GM18498 (cell line): ENCODE results near the gene SBNO1.
"Not testable (repeated sequence)": the region's sequence is repeated elsewhere in the genome, so short reads cannot be mapped to it uniquely, and the experiment has no call there.

ENCODE experiments used
- ATAC-seq: cut with Tn5 transposase; IDR thresholded peaks from one replicate; pipeline ENCODE4 v1.9.1; 2021; ENCODE audit warnings: mild to moderate bottlenecking, moderate library complexity; ENCODE audit not compliant: unreplicated experiment

Gene SBNO1

DNA sequence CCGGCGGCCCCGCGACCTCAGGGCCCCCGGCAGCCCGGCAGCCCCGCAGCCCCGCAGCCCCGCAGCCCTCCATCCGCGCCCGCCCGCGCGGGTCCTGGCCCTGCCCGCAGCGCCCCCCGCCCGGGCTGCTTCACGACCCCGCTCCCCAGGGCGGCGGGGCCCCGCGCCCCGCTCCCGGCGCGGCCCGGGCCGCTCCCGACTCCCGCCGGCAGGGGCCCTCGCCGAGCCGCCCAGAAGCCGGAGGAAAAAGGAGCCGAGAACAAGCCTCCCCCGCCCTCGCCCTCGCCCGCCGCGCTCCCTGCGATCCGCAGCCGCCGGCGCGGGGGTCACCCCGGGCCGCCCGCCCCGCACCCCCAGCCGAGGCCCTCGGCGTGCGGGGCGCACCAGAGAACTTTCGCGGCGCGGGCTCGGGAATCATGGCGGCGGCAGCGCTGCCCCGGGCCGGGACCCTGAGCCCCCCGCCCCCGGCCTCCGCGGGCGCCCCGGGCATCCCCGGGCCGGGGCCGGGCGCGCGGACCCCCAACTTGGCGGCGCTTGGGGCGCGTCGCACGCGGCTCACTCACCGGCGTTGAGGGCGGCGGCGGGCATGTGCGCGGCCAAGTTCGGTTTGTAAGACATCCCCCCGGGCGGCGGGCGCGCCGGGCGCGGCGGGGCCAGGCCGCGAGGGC lies 93.5 kb downstream of the SBNO1 start:
- peak; percentile 66 for ATAC-seq

DNA sequence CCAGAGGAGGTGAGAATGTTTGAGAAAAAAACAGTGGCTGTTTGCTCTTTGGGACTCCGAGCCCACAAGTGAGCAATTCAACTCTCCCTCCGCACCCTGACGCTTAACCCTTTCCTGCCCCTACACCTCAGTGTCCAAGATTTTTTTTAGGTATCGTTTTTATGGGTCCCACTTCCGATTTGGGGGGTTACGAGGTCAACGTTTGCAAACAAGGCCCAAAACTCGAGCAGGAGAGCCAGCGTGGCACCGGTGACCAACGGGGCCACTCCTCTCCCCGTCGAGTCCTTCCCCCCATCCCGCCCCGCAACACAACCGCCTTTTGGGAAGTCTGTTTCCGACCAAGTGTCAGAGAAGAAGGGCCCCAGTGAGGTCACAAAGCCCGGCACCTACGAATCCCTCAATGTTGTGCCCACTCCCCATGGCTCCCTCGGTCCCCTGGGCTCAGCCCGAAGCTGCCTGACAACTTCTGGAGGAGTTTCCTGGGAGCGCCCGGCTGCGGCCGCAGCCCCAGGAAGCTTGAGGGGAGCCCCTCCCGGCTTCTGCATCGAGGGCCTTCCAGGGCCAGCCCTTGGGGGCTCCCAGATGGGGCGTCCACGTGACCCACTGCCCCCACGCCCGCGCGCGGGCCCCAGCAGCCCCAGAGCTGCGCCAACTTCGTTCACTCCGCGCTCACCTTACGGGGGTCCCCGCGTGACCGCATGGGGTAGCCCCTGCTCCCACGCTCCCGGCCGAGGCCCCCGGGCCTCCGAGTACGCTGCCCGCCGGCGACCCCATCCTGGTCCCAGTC lies 94.2 kb downstream of the SBNO1 start:
- peak; percentile 11 for ATAC-seq

DNA sequence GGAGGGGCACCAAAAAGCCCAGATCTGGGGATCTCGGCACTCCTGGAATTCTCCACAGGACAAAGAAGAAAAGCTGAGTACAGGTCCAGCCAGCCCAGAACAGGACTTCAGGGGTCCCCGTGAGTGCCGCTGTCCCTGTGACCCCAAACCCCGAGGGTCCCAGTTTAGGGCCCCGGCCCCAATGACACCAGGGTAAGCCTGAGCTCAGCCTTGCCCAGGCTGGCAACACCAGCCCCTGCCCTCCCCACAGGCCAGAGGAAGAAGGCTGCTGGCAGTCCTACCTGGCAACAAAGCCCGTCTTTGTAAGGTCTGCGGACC lies 94.8 kb downstream of the SBNO1 start:
- ATAC-seq: no peak

DNA sequence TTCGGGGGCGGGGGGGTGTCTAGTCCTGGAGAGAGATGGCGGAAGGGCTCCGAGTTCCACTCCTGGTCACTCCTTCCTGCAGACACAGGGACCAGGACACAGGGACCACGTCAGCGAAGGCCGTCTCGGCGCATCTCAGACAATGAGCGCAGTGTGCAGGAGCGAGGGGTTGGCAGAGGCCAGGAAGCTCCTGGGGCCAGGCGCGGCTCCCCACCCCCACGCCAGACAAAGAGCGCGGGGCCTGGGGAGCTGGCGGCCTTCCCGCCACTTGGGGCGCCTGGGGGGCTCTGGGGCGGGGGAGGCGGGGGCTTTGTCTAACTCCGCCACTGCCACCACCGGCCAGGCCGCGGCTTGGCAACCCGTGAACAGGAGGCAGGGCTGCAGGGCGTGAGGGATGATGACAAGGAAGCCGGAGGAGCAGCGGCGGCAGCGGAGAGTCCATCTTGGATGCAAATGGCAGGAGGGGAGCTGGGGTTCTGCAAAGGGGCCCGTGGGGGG lies 95.2 kb downstream of the SBNO1 start:
- no peak for ATAC-seq

DNA sequence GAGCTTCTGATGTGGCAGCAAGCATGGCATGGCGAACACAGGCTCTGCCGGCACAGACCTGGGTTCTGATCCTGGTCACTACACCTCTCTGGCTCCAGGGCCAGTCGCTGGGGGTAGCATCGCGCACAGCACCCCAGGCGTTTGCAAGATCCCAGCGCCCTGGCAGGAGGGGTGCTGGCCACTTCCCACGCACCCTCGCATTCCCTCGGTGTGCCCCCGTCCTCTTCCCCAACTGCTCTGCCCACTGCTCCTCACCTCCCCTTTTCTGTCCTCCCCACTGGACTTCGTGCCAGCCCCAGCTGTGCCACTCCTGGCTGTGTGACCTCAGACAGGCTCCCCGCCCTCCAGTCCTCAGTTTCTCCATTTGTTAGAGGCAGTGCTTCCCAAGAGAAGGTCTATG lies 95.8 kb downstream of the SBNO1 start:
- ATAC-seq: no peak

DNA sequence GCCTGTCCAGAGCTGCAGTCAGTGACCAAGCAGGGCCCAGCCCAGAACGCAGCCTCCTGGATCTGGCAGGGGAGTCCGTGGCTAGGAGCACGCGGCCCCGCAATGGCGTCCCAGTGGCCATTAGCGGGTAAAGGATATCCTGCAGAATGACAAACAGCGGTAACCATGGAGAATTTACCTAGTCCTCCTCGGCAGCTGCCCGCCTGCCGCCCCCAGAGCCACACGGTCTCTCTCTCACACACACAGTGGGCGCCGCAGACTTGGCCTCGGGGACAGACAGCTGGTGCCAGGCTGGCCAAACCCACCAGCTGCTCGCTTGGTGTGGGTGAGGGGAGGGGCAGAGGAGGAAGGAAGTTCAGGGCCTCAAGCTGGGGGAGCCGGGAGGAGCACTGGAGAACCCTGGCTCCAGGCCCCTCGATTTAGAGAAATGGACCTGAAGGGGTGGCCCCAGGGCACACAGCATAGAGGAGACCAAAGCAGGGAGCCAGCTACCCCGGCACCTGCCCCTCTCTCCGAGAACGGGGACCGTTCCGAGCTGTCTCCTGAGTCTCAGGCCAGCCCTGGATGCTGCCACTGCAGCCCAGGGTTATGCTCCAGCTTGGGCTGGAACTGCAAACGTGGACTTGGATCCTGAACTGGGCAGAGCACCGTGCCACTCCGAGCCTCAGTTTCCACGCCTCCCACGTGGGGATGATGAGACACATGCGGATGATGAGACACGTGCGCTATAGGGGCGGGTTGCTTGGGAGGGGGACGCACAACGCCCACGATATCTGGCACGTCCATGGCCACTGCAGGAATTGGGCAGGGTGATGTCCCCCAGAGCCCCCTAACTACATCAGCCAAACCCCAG lies 96.4 kb downstream of the SBNO1 start:
- ATAC-seq: no peak

DNA sequence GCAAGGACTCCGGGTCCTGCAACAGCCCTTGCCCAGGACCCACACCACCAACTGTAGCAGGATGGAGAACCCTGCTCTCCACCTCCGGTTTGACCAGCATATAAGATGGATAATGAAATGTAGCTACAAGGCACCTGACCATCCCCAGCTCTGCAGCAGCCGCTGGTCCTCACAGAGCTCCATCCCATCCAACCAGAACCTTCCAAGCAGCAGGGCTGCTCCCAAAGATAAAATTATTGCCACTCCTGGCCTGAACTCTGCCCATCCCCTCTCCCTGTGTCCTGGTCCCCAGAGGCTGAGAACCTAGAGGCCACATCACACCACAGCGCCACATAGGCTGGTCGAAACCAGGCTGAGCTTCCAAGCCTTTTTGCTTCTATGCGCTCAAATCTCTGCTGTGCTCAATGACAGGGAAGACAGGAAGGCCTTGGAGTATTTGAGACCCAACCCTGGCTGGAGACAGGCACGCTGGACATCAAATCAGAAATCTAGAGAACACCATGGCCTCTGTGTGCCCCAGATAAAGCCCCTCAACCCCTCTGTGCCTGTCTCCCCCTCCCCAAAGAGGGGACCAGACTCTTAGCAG lies 97.2 kb downstream of the SBNO1 start:
- ATAC-seq: no peak

DNA sequence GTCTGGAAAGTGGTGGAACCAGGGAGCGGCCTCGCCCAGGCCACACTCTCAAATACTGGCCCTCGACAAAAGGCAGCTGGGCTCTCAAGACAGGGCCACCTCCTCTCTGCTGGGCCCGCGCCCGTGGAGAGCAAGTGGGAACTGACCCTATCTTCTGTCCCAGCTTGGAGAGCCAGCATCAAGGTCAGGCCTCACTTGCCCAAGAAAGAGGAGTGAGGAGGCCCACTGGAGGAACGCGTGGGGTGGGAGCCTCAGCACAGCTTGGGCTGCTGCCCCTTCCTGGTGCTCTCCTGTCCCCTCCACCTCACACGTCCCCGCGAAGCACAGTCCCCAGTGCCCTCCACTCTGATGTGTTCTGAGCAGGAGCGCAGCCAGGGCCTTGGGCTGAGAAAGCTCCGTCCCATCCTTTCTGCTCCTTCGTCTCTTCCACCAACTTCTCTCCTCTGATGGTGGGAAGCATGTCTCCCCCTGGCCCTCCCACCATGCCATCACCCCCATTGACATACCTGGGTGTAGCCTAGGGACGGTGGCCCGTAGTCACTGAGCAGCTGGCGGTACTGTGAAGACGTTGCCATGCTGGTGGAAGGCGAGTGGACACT lies 97.9 kb downstream of the SBNO1 start:
- ATAC-seq: no peak

DNA sequence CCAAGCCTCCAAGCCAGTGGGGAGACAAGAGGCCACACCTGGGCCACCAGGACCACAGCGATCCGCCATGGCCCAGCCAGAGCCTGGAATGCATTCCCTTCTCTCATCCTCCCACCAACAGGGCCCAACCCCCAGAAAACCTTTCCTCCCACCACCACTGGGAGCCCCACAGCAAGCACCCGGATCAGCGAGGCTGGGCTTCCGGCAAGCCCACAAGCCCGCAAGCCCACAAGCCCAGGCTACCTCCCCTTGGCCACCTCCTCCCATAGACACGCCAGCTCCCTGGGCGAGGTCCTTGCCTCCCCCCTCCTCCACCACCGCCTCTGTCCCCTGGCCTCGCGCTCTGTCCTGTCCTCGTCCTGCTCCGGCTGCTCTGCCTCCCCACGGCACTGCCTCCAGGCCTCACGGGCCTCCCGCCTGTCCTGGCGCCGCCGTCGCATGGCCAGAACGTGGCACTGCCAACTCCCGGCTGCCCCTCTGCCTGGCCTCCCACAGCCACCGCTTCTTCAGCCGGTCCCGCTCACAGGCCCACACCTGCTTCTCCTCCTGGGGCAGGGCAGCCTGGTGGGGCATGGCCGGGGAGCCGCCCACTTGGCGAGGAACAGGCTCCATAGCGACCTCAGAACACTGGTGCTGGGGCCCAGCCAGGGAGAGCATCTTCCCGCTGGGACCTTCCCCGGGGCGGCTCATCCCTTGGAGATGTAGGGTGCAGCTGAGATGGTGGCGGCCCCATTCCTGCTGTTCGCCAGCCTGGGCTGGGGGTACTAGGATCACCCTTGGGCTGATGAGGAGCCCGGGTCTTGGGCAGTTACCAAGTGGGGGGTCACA lies 98.6 kb downstream of the SBNO1 start:
- no peak for ATAC-seq

DNA sequence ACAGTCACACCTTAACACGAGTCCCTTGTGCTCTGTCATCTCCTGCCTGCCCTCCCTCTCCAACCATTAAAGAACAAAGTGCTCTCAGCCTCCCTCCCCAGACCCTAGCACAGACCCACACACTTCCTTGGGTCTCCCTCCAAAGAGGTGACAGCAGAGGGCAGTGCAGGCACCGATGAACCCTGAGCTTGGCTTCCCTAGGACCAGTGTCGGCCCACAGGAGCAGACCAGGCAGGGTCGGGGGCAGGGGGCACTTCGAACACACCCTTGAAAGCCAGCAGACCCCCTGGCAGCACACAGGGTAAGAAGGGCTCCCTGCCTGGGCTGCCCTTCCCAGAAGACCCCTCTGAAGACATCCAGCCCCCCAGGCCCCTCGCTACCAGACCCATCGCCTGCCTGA lies 100.0 kb downstream of the SBNO1 start:
- ATAC-seq: no peak

DNA sequence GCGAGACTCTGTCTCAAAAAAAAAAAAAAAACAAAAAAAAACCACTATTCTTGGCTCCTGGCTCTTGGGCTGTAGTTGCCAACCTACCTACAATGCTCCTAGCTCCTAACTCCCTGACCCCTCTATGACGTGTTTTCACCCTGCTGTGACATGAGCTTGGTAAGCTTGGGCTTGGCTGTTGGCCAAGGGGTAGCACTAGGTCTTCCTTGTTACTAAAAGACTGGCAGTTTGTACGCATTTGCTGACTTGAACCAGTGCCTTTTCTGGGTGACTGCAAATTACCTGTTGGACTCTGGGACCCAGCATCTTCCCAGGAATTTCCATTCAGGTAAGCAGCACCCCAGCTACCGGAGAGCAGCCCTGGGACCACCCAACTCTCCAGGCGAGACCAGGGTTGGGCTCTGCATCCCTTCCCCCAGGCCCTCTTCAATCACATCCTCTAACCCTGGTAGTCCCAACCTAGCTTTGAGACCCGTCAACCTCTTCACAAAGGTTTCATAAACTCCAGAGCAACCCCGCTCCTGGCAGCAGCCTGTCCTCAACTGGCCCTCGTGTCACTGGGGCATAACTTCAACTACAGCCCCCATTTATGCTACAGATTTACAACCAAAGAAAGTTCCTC lies 101.3 kb downstream of the SBNO1 start:
- ATAC-seq: no peak

DNA sequence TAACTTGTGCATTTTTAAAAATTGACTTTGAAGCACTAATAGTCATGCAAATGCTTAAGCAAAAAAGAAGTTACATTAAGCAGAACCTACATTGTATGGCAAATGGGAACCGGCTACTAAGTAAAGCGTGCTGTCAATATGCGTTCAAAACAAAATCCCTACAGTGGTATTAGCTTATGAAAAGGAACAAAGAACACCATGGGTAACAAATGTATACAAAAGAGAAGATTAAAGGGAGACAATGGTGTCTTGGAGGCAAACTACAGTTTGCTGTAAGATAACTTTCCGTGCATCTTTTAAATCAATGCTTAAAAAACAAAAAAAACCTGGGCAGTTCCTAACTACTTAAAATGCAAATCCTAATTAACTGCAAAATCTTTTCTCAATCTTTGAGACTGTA lies 103.5 kb downstream of the SBNO1 start:
- no peak for ATAC-seq

DNA sequence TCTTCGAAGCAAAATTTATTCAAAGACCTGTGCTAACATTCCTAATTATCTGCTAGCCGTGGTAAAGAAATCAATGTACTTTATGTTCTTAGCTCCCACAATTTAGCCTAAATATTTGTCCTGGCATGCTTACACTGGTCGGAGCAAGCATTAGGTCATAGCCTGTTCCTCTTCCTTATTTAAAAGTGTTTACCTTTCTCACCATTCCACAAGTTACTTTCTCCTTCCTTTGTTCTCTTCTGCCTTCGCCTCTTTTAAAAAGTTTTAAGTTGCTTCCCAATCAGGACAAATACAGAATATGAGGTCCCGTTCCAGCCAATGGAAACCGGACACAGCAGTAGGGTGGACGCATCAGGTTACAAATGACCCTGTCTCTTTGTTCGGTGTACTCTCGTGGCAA lies 104.6 kb downstream of the SBNO1 start:
- ATAC-seq: no peak

DNA sequence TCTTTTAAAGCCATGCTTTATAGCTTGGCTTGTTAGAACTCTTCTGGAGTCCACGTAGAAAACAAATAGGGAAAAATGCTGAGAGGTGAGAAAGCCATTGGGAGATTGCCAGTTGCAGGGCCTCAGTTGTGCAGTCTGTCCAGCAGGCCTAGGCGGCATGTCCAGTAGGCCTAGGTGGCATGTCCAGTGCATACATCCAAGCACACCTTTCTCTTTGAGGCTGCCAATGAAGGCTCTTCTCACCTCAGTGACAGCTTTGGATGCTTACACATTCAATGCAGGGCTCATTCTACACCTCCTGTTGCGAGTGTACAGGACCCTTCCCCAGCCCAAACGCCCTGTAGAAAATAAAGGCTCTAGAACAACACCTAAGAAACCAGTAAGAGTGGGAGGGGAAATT lies 106.1 kb downstream of the SBNO1 start:
- no peak for ATAC-seq

DNA sequence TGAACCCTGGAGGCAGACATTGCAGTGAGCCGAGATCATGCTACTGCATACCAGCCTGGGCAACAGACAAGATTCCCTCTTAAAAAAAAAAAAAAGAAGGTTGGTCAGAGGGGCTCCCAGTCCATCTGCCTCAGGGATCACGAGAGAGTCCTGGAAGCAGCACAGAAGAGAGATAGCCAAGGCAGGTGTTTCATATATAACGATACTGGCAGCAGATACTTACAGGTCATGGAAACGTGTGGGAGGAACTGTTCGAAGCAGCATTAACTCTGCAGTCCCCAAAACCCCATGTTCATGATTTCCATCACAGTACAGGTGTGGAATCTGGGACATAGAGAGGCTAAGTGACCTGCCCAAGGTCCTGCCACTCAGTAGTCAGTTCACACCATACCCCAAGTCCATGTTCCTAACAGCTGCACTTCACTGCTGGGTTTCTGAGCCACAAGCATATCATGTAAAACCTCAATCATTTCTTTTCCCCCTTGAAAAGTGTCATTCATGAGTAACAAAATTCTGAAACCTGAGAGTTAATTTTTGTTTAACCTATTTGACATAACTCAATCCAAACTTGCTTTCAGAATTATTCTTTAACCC lies 109.7 kb downstream of the SBNO1 start:
- ATAC-seq: no peak

DNA sequence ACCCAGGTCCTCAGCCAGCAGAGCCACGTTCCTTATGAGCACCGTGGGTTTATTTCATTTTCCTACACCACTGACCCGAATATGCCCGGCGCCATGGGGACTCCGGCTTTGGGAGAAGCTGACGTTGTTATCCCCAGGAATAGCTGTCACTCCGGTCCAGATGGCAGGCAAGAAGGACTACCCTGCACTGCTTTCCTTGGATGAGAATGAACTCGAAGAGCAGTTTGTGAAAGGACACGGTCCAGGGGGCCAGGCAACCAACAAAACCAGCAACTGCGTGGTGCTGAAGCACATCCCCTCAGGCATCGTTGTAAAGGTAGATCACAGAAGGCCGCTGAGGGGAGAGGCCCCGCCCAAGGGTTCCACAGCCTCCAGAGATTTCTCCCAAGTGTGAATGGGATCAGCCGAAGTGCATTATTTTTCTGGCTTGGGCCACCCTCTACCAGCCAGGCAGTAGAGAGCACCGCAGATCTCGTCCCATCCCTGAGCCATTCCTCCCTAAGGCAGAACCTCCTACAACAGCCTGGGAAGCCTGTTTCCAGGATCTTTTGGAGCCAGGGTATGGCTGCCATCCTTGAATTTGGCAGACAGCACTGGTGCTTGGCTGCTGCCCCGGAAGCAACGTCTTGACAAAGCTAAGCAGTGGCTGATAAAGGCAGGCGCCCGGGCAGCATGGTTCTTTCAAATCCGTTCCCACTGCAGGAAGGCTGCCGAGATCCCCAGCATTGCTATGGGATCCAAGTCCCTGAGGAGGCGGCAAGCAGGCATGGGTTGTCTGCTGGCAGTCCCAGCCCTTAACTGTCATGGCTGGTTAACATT lies 110.8 kb downstream of the SBNO1 start:
- no peak for ATAC-seq

DNA sequence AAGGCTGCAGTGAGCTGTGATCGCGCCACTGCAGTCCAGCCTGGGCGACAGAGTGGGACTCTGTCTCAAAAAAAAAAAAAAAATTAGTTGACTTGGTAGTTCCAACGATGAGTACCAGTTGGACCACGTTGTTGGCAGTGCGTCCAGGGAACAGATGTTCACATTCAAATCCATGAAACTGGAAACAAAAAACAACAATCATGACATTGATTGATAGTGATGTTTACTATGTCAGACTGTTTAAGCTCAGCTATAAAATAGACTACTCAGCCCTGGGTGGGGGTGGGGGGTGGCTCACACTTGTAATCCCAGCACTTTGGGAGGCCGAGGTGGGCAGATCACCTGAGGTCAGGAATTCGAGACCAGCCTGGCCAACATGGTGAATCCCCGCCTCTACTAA lies 112.3 kb downstream of the SBNO1 start:
- not testable (repeated sequence) for ATAC-seq

DNA sequence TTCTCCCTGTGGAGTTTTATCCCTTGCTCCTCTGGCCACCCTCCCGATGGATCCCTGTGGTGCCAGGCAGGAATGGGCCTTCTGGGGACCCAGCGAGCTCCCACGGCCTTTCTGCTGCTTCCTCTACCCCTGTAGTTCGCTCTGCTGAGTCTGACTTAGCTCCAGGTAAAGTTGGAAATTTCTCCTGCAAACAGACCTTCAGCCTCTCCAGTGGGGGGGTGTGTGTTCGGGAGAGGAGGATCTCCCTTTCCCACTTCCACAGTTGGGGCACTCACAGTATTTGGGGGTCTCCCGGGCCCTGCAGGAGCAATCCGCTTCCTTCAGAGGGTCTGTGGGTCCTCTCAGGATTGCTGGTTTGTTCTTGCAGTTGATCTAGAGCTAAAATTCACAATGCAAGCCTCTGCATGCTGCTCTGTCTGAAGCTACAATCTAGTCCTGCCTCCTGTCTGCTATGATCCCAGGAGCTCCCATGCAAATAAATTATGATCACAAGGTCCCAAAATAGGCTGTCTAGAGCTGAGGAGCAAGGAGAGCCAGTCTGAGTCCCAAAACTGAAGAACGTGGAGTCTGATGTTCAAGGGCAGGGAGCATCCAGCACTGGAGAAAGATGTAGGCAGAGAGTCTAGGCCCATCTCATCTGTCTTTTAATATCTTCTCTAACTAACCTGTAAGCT lies 113.1 kb downstream of the SBNO1 start:
- no peak for ATAC-seq
